Activated B cell treated with CpG ODN at 0.5 μM for 24 hours (primary cell): ENCODE measurements around the gene TOPORS. TPM values are rescaled to one million over a fixed set of nuclear protein-coding genes. Genes with fewer than 3 reads are reported as not detected.

Source experiments
- ATAC-seq: fragments of 200-7000 bp; cut with Tn5 transposase; one replicate; pipeline ENCODE4 v1.10.0; 2021; ENCODE audit warnings: low read depth, mild to moderate bottlenecking, moderate library complexity
- CTCF ChIA-PET: fragments of 350-600 bp; sonication (Branson Sonifier 250); formaldehyde crosslinking; loops from one replicate; lab custom pipeline; 2021; ENCODE audit warnings: antibody characterized with exemption; lab: Charles Lee
- POLR2A ChIA-PET: fragments of 350-600 bp; sonication (Branson Sonifier 250); formaldehyde crosslinking; loops from one replicate; lab custom pipeline; 2021; ENCODE audit warnings: antibody characterized with exemption; lab: Charles Lee
- DNase-seq: peaks from one replicate; pipeline ENCODE4 v3.0.0; 2022
- H3K27ac Mint-ChIP-seq: one replicate; pipeline ENCODE4 v1.8.0; 2020; ENCODE audit warnings: mixed read lengths
- H3K27me3 Mint-ChIP-seq: one replicate; pipeline ENCODE4 v1.8.0; 2021; ENCODE audit warnings: mixed read lengths
- H3K36me3 Mint-ChIP-seq: one replicate; pipeline ENCODE4 v1.8.0; 2021; ENCODE audit warnings: low read depth, mixed read lengths
- H3K4me1 Mint-ChIP-seq: one replicate; pipeline ENCODE4 v1.8.0; 2021; ENCODE audit warnings: mixed read lengths
- H3K4me3 Mint-ChIP-seq: one replicate; pipeline ENCODE4 v1.8.0; 2020; ENCODE audit warnings: mild to moderate bottlenecking, mixed read lengths
- H3K9me3 Mint-ChIP-seq: one replicate; pipeline ENCODE4 v1.8.0; 2020; ENCODE audit warnings: mixed read lengths
- CTCF ChIP-seq: fragments of 200-600 bp; IDR thresholded peaks from one replicate; pipeline ENCODE4 v1.8.0; 2022; ENCODE audit warnings: antibody characterized with exemption, mild to moderate bottlenecking
- intact Hi-C: fragments of 100-400 bp; cut with micrococcal nuclease; formaldehyde crosslinking; loops from one replicate; pipeline ENCODE4 v1.15.1; 2024
- total RNA-seq: library from RNA; stranded (reverse); gene quantifications from 2 replicates; pipeline ENCODE4 v1.2.3, GENCODE V29; 2022

TOPORS gene
- total RNA-seq, 1 donor from 2014 or later, result 15.6 TPM

GRCh38 chr9:32574858-32575257 is 22.5 kb upstream of the TOPORS start:
- H3K4me3 Mint-ChIP-seq, result no peak overlapping the region
- ChIA-PET POLR2A (no interaction called here), CTCF (interaction anchor here (1.0 to 12.2 kb wide), 4 partner anchors 18 to 393 kb away, joined by 3 to 440 read pairs (median 4); partner anchors contain the start of gene ACO1)
- H3K36me3 Mint-ChIP-seq, result peaks cover 15% of the 10 kb centered on the region
- peaks cover 10% of the 10 kb centered on the region for H3K27me3 Mint-ChIP-seq
- H3K27ac Mint-ChIP-seq, result no peak overlapping the region
- no peak for TF ChIP-seq CTCF
- intact Hi-C loops, result loop anchor here (5.0 kb wide), 1 partner anchor 652 kb away; no protein-coding TSS in a partner anchor
- H3K4me1 Mint-ChIP-seq, result peaks cover 21% of the 10 kb centered on the region
- ATAC-seq (no peak), DNase-seq (no peak)
- H3K9me3 Mint-ChIP-seq, result no peaks in the 10 kb centered on the region

GRCh38 chr9:32573821-32574220 is 21.4 kb upstream of the TOPORS start:
- Mint-ChIP-seq H3K36me3 (peaks cover 20% of the 10 kb centered on the region), H3K4me1 (peaks cover 21% of the 10 kb centered on the region), H3K4me3 (peak overlapping the region; percentile 99), H3K27me3 (peaks cover 5% of the 10 kb centered on the region), H3K9me3 (no peaks in the 10 kb centered on the region), H3K27ac (peak overlapping the region; percentile 94)
- ATAC-seq, result no peak
- intact Hi-C loops, result loop anchor here (1.0 to 5.0 kb wide), 7 partner anchors 11 to 653 kb away; partner anchors contain the start of genes ACO1, APTX and RIGI
- no peak for TF ChIP-seq CTCF
- CTCF ChIA-PET, result interaction anchor here (0.8 to 12.2 kb wide), 8 partner anchors 17 to 394 kb away, joined by 3 to 440 read pairs (median 4); partner anchors contain the start of genes ACO1, RIGI and TOPORS
- no peak for DNase-seq
- POLR2A ChIA-PET, result interaction anchor here (1.0 to 2.8 kb wide), 5 partner anchors 23 to 452 kb away, joined by 5 to 36 read pairs (median 8); partner anchors contain the start of genes ACO1, DNAJA1, RIGI and SMIM27

DNA sequence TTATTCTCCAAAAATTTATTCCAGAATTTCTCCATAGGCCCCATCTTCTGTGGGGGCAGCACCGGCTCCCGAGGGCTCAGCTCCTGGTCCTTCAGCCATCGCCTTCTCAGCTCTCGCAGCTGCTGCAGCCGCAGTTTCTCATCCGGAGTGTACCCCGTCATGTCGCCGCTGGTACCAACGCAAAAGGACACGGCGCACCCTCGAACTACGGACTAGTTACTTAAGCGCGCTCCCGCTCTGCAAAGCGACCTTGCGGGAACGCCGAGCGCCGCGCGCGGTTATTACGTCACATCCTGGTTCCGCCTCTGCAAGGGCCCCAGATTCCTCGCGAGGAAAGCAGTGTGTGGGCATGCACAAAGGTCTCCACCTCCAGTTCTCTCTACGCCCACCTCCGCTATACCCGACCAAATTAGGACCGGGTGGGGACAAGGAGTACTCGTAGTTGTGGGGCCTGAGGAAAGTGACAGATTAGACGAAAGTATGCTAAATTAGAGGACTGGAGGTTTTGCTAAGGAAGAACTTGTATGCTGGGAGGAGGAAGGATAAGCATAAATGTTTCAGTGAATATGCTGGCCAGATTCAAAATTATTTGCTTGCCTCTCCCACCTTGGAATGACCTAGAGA is 20.6 kb upstream of the TOPORS start, which contains the start of gene NDUFB6:
NDUFB6 (minus strand) TSS at position 260 of the 624 bp plus-strand sequence; CDS start at position 161, 99 bp downstream.
- H3K4me1 Mint-ChIP-seq, result peaks cover 21% of the 10 kb centered on the region
- DNase-seq (peak; percentile 90), ATAC-seq (peak; percentile 85)
- no peaks in the 10 kb centered on the region for H3K9me3 Mint-ChIP-seq
- peaks cover 24% of the 10 kb centered on the region for H3K36me3 Mint-ChIP-seq
- POLR2A ChIA-PET, result interaction anchor here (1.0 to 2.8 kb wide), 7 partner anchors 15 to 452 kb away, joined by 3 to 36 read pairs (median 7); partner anchors contain the start of genes ACO1, DNAJA1, RIGI and SMIM27
- intact Hi-C loops, result loop anchor here (1.0 to 5.0 kb wide), 8 partner anchors 10 to 654 kb away; partner anchors contain the start of genes ACO1, APTX and RIGI
- TF ChIP-seq CTCF, result no peak
- CTCF ChIA-PET, result interaction anchor here (0.8 to 12.2 kb wide), 13 partner anchors 19 to 426 kb away, joined by 3 to 440 read pairs (median 4); partner anchors contain the start of genes ACO1, RIGI and TOPORS
- H3K27ac Mint-ChIP-seq, result peak within 1 kb of the TSS; percentile 94
- no peaks in the 10 kb centered on the region for H3K27me3 Mint-ChIP-seq
- H3K4me3 Mint-ChIP-seq, result peak within 1 kb of the TSS; percentile 99

- TF ChIP-seq CTCF, result peak; percentile 30
- H3K27ac Mint-ChIP-seq, result peak overlapping the region; percentile 94
- no peaks in the 10 kb centered on the region for H3K9me3 Mint-ChIP-seq
- POLR2A ChIA-PET, result interaction anchor here (0.5 to 2.8 kb wide), 9 partner anchors 14 to 718 kb away, joined by 3 to 36 read pairs (median 5); partner anchors contain the start of genes ACO1, DNAJA1, RIGI and SMIM27
- H3K36me3 Mint-ChIP-seq, result peaks cover 31% of the 10 kb centered on the region
- H3K4me1 Mint-ChIP-seq, result peaks cover 21% of the 10 kb centered on the region
- CTCF ChIA-PET, result interaction anchor here (0.5 to 12.2 kb wide), 19 partner anchors 8 to 597 kb away, joined by 3 to 440 read pairs (median 4); partner anchors contain the start of genes ACO1, RIGI, SMIM27 and TOPORS
- H3K27me3 Mint-ChIP-seq, result no peaks in the 10 kb centered on the region
- peak; percentile 80 for ATAC-seq
- intact Hi-C loops, result loop anchor here (1.0 to 5.0 kb wide), 3 partner anchors 139 to 655 kb away; no protein-coding TSS in a partner anchor
- DNase-seq, result no peak
- H3K4me3 Mint-ChIP-seq, result peak overlapping the region; percentile 99
Observed at GRCh38 chr9:32571969-32572899, 19.8 kb upstream of the TOPORS start.
